ENCODE measurements around the gene PRELID1. TPM values are rescaled to one million over a fixed set of nuclear protein-coding genes. Genes with fewer than 3 reads are reported as not detected.

PRELID1 gene
- total RNA-seq, 1 donor from 2014 or later, result 98.8 TPM

- Mint-ChIP-seq H3K27ac (ENCODE audit: unreplicated experiment) (no peak overlapping the region), H3K4me3 (ENCODE audit: unreplicated experiment) (no peak overlapping the region), H3K9me3 (ENCODE audit: unreplicated experiment) (no peaks in the 10 kb centered on the region), H3K27me3 (ENCODE audit: unreplicated experiment) (no peaks in the 10 kb centered on the region), H3K36me3 (ENCODE audit: unreplicated experiment) (peaks cover 38% of the 10 kb centered on the region), H3K4me1 (ENCODE audit: unreplicated experiment) (peaks cover 14% of the 10 kb centered on the region)
- no peak for TF ChIP-seq CTCF (IDR thresholded peaks at IDR 0.05)
- DNase-seq (ENCODE audit: extremely low spot score, unreplicated experiment), result no peak
These were observed 32.5 kb upstream of the PRELID1 start for GRCh38 chr5:177271113-177271512.

- no peak for DNase-seq (ENCODE audit: extremely low spot score, unreplicated experiment)
- Mint-ChIP-seq H3K36me3 (ENCODE audit: unreplicated experiment) (peaks cover 34% of the 10 kb centered on the region), H3K9me3 (ENCODE audit: unreplicated experiment) (no peaks in the 10 kb centered on the region), H3K4me3 (ENCODE audit: unreplicated experiment) (no peak overlapping the region), H3K27ac (ENCODE audit: unreplicated experiment) (no peak overlapping the region), H3K4me1 (ENCODE audit: unreplicated experiment) (no peaks in the 10 kb centered on the region), H3K27me3 (ENCODE audit: unreplicated experiment) (no peaks in the 10 kb centered on the region)
- TF ChIP-seq CTCF (IDR thresholded peaks at IDR 0.05), result no peak
These were observed 27.7 kb upstream of the PRELID1 start for GRCh38 chr5:177275883-177276282.

GRCh38 chr5:177276886-177277285 is 26.7 kb upstream of the PRELID1 start:
- no peak for TF ChIP-seq CTCF (IDR thresholded peaks at IDR 0.05)
- no peak overlapping the region for H3K27ac Mint-ChIP-seq (ENCODE audit: unreplicated experiment)
- no peak for DNase-seq (ENCODE audit: extremely low spot score, unreplicated experiment)
- no peaks in the 10 kb centered on the region for H3K27me3 Mint-ChIP-seq (ENCODE audit: unreplicated experiment)
- no peak overlapping the region for H3K4me3 Mint-ChIP-seq (ENCODE audit: unreplicated experiment)
- H3K9me3 Mint-ChIP-seq (ENCODE audit: unreplicated experiment), result no peaks in the 10 kb centered on the region
- H3K4me1 Mint-ChIP-seq (ENCODE audit: unreplicated experiment), result no peaks in the 10 kb centered on the region
- H3K36me3 Mint-ChIP-seq (ENCODE audit: unreplicated experiment), result peaks cover 37% of the 10 kb centered on the region

- Mint-ChIP-seq H3K27ac (ENCODE audit: unreplicated experiment) (no peak overlapping the region), H3K27me3 (ENCODE audit: unreplicated experiment) (no peaks in the 10 kb centered on the region), H3K4me3 (ENCODE audit: unreplicated experiment) (no peak overlapping the region), H3K4me1 (ENCODE audit: unreplicated experiment) (no peaks in the 10 kb centered on the region), H3K9me3 (ENCODE audit: unreplicated experiment) (no peaks in the 10 kb centered on the region), H3K36me3 (ENCODE audit: unreplicated experiment) (peaks cover 51% of the 10 kb centered on the region)
- DNase-seq (ENCODE audit: extremely low spot score, unreplicated experiment), result no peak
- TF ChIP-seq CTCF (IDR thresholded peaks at IDR 0.05), result no peak
These were observed 15.4 kb upstream of the PRELID1 start for GRCh38 chr5:177288191-177288590.

GRCh38 chr5:177290816-177291596 is 12.6 kb upstream of the PRELID1 start:
- TF ChIP-seq CTCF (IDR thresholded peaks at IDR 0.05), result no peak
- H3K9me3 Mint-ChIP-seq (ENCODE audit: unreplicated experiment), result no peaks in the 10 kb centered on the region
- H3K36me3 Mint-ChIP-seq (ENCODE audit: unreplicated experiment), result peaks cover 46% of the 10 kb centered on the region
- no peaks in the 10 kb centered on the region for H3K4me1 Mint-ChIP-seq (ENCODE audit: unreplicated experiment)
- H3K27ac Mint-ChIP-seq (ENCODE audit: unreplicated experiment), result no peak overlapping the region
- H3K4me3 Mint-ChIP-seq (ENCODE audit: unreplicated experiment), result no peak overlapping the region
- DNase-seq (ENCODE audit: extremely low spot score, unreplicated experiment), result no peak
- no peaks in the 10 kb centered on the region for H3K27me3 Mint-ChIP-seq (ENCODE audit: unreplicated experiment)

Measured in osteocyte (in vitro differentiated cells).